MM.1S (cell line): Measurements from ENCODE around the gene SH3RF3.

Experiments used
- DNase-seq: peaks from one replicate; pipeline ENCODE4 v3.0.0-alpha.2; 2015
- H2AFZ ChIP-seq: fragments of 300-600 bp; sonication (generic); 2 replicates; pipeline ENCODE4 v1.6.0; 2016; ENCODE audit warnings: antibody characterized with exemption, low read length
- H3F3A ChIP-seq: fragments of 300-600 bp; sonication (generic); 2 replicates; pipeline ENCODE4 v1.6.1; 2016; ENCODE audit warnings: mild to moderate bottlenecking, antibody characterized with exemption, low read length, moderate library complexity, mixed read lengths; ENCODE audit not compliant: insufficient read depth
- H3K27ac ChIP-seq: fragments of 300-600 bp; sonication (generic); 2 replicates; pipeline ENCODE4 v1.5.1; 2016; ENCODE audit warnings: mild to moderate bottlenecking, low read length
- H3K27me3 ChIP-seq: fragments of 300-600 bp; sonication (generic); replicated peaks from 2 replicates; pipeline ENCODE4 v1.6.0; 2016; ENCODE audit warnings: low read length; ENCODE audit not compliant: insufficient read depth
- H3K36me3 ChIP-seq: fragments of 300-600 bp; sonication (generic); replicated peaks from 2 replicates; pipeline ENCODE4 v1.6.1; 2016; ENCODE audit warnings: mild to moderate bottlenecking, low read length, mixed read lengths; ENCODE audit not compliant: insufficient read depth
- H3K4me1 ChIP-seq: fragments of 300-600 bp; sonication (generic); 2 replicates; pipeline ENCODE4 v1.6.1; 2016; ENCODE audit warnings: low read length, mixed read lengths
- H3K4me2 ChIP-seq: fragments of 300-600 bp; sonication (generic); 2 replicates; pipeline ENCODE4 v1.6.0; 2016; ENCODE audit warnings: low read depth, low read length
- H3K4me3 ChIP-seq: fragments of 300-600 bp; sonication (generic); 2 replicates; pipeline ENCODE4 v1.5.1; 2016; ENCODE audit warnings: low read length, mixed read lengths
- H3K79me2 ChIP-seq: fragments of 300-600 bp; sonication (generic); 2 replicates; pipeline ENCODE4 v1.6.1; 2016; ENCODE audit warnings: mixed run types, low read length, mixed read lengths
- H3K9ac ChIP-seq: fragments of 300-600 bp; sonication (generic); 2 replicates; pipeline ENCODE4 v1.6.1; 2016; ENCODE audit warnings: low read length, mixed read lengths
- H3K9me2 ChIP-seq: fragments of 300-600 bp; sonication (generic); replicated peaks from 2 replicates; pipeline ENCODE4 v1.6.1; 2016; ENCODE audit warnings: mild to moderate bottlenecking, low read length, mixed read lengths; ENCODE audit not compliant: insufficient read depth
- H3K9me3 ChIP-seq: fragments of 300-600 bp; sonication (generic); replicated peaks from 2 replicates; pipeline ENCODE4 v1.6.1; 2016; ENCODE audit warnings: mild to moderate bottlenecking, low read length, mixed read lengths; ENCODE audit not compliant: insufficient read depth
- H4K20me1 ChIP-seq: fragments of 300-600 bp; sonication (generic); 2 replicates; pipeline ENCODE4 v1.6.1; 2016; ENCODE audit warnings: mild to moderate bottlenecking, low read length, moderate library complexity, mixed read lengths; ENCODE audit not compliant: insufficient read depth
- EZH2 ChIP-seq: fragments of 300-600 bp; sonication (generic); optimal IDR thresholded peaks from 2 replicates; pipeline ENCODE3; 2017; ENCODE audit warnings: low read depth, mild to moderate bottlenecking, antibody characterized with exemption, low read length, mixed read lengths
- EZH2phosphoT487 ChIP-seq: fragments of 300-600 bp; sonication (generic); IDR thresholded peaks from 2 replicates; pipeline ENCODE4 v1.6.1; 2018; ENCODE audit warnings: antibody characterized with exemption, low read length
- TF ChIP-seq, protein P1 (sequence below): fragments of 300-600 bp; sonication (generic); IDR thresholded peaks from 2 replicates; pipeline ENCODE4 v1.5.1; 2016; ENCODE audit warnings: antibody characterized with exemption, low read length, mixed read lengths

The SH3RF3 gene

DNA sequence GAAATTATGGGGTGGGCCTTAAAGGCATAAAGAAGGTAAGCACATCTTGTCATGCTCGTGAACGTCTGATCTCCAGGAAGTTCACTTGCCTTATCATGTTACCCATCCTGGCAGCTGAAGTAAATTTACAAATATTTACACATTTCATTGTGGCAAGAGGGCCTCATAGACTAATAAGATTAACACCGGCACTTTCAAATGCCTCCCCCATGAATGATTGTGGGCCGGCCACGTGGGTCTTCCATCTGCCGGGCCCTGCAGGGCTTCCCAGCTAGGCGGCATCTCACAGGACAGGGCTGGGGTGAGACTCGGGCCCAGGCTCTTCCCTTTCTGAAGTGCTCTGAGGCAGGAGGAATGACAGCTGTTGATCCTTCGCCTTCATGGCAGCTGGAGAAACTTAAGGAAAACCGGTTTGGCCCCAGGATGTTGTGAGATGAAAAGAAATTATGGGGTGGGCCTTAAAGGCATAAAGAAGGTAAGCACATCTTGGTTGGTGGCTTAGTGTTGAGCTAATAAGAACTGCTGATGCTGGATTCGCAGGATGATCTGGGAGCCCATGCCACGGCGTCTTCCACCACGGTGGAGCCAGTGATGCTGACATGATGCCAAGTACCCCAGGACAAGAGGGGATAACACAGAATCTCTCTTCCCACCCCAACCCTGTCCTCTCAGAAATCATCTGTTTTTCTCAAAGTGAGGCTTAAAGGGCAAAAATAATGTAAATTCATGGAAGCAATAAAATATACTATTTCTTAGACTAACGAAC, 308.5 kb downstream of the SH3RF3 start:
- Histone ChIP-seq H3K27me3 (no peaks in the 10 kb centered on the region), H3K4me2 (no peak overlapping the region), H3K27ac (no peak overlapping the region), H3K9ac (no peak overlapping the region), H3K36me3 (no peaks in the 10 kb centered on the region; the same call in 1 of the 2 replicates), H2AFZ (no peak overlapping the region), H3K4me1 (no peaks in the 10 kb centered on the region), H3K79me2 (no peaks in the 10 kb centered on the region), H3K4me3 (no peak overlapping the region), H3K9me2 (no peaks in the 10 kb centered on the region), H4K20me1 (no peaks in the 10 kb centered on the region), H3F3A (no peaks in the 10 kb centered on the region), H3K9me3 (no peaks in the 10 kb centered on the region)
- DNase-seq, result no peak
- TF ChIP-seq EZH2, result no peak
- no peak for TF ChIP-seq EZH2phosphoT487
- TF ChIP-seq, protein P1, sequence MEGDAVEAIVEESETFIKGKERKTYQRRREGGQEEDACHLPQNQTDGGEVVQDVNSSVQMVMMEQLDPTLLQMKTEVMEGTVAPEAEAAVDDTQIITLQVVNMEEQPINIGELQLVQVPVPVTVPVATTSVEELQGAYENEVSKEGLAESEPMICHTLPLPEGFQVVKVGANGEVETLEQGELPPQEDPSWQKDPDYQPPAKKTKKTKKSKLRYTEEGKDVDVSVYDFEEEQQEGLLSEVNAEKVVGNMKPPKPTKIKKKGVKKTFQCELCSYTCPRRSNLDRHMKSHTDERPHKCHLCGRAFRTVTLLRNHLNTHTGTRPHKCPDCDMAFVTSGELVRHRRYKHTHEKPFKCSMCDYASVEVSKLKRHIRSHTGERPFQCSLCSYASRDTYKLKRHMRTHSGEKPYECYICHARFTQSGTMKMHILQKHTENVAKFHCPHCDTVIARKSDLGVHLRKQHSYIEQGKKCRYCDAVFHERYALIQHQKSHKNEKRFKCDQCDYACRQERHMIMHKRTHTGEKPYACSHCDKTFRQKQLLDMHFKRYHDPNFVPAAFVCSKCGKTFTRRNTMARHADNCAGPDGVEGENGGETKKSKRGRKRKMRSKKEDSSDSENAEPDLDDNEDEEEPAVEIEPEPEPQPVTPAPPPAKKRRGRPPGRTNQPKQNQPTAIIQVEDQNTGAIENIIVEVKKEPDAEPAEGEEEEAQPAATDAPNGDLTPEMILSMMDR, result no peak

DNA sequence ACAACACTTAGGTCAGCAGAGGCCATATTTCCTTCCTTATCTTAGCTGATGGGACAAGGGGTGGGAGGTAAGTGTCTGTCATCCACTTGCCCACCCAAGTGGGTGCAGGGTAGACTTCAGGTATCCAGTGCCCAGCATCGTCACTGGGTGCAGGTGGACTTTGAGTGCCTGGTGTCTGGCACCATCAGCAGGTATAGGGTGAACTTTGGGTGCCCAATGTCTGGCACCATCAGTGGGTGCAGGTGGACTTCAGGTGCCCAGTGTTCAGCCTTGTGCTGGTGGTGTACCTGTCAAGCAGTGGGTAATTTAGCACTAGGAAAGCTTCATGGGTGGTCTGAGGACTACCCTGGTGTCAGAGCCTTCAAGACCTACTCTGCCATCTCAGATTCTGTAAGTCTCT, 309.1 kb downstream of the SH3RF3 start:
- TF ChIP-seq, protein P1, result no peak
- no peak for TF ChIP-seq EZH2
- no peak for TF ChIP-seq EZH2phosphoT487
- H3K4me2 ChIP-seq, result no peak overlapping the region
- H3K9me3 ChIP-seq, result no peaks in the 10 kb centered on the region
- no peak overlapping the region for H3K9ac ChIP-seq
- H4K20me1 ChIP-seq, result no peaks in the 10 kb centered on the region
- no peaks in the 10 kb centered on the region for H3K4me1 ChIP-seq
- DNase-seq, result no peak
- no peaks in the 10 kb centered on the region for H3F3A ChIP-seq
- no peaks in the 10 kb centered on the region for H3K79me2 ChIP-seq
- H3K9me2 ChIP-seq, result no peaks in the 10 kb centered on the region
- no peak overlapping the region for H3K27ac ChIP-seq
- no peak overlapping the region for H3K4me3 ChIP-seq
- H3K36me3 ChIP-seq, result no peaks in the 10 kb centered on the region; the same call in 1 of the 2 replicates
- H3K27me3 ChIP-seq, result no peaks in the 10 kb centered on the region
- no peak overlapping the region for H2AFZ ChIP-seq

DNA sequence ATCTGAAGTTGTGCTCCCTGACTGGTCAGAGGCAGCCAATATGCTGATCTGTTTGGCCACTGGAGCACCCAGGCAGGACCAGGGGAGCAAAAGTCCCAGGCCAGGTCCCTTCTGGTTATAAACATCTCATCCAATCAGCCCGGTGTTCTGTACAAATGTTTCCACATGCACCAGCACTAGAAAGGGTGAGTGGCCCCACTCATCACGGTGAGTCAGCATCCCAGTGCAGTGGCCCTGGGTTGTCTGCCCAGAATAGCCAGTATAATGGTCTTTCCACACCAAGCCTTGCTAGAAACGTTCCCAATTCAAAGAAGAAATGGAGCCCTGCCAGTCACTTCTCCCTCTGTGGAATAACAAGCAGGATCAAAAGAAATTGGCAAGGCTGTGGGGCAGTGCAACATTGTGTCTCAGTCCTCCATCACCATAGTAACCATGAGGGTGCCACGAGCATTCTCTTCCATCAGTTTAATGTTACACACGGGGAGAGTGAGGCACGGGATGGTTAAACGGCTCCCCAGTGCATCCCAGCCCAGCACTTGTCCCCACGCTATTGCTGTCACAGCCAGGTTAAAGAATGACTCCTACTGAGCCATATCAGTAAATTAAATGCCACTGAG, 309.9 kb downstream of the SH3RF3 start:
- Histone ChIP-seq H3K4me2 (no peak overlapping the region), H3K36me3 (no peaks in the 10 kb centered on the region; the same call in 1 of the 2 replicates), H3K4me1 (no peaks in the 10 kb centered on the region), H3K9me3 (no peaks in the 10 kb centered on the region), H2AFZ (no peak overlapping the region), H4K20me1 (no peaks in the 10 kb centered on the region), H3K27me3 (no peaks in the 10 kb centered on the region), H3K79me2 (no peaks in the 10 kb centered on the region), H3K4me3 (no peak overlapping the region), H3F3A (no peaks in the 10 kb centered on the region), H3K9ac (no peak overlapping the region), H3K27ac (no peak overlapping the region), H3K9me2 (no peaks in the 10 kb centered on the region)
- DNase-seq, result no peak
- no peak for TF ChIP-seq EZH2
- TF ChIP-seq, protein P1, result no peak
- no peak for TF ChIP-seq EZH2phosphoT487
